Mucosa of descending colon (tissue), 3 donors: ENCODE data around the gene PABPN1L. TPM values are rescaled to one million over a fixed set of nuclear protein-coding genes. Genes with fewer than 3 reads are reported as not detected.
A peak's percentile ranks its signal among the peaks of the same experiment; 100 is the strongest.

Source experiments
- ATAC-seq: fragments of 200-7000 bp; cut with Tn5 transposase; one replicate; pipeline ENCODE4 v1.9.1; 2020; ENCODE audit warnings: mild to moderate bottlenecking, moderate library complexity
- DNase-seq, 3 donors: peaks; one replicate each; pipeline ENCODE4 v3.0.0-alpha.2; 2020
- H3K36me3 ChIP-seq: fragments of 200-600 bp; one replicate; pipeline ENCODE4 v1.8.0; 2021; ENCODE audit warnings: low read depth, mild to moderate bottlenecking
- H3K4me1 ChIP-seq: fragments of 200-600 bp; one replicate; pipeline ENCODE4 v1.8.0; 2021; ENCODE audit warnings: low read depth, mild to moderate bottlenecking
- H3K4me3 ChIP-seq: fragments of 200-600 bp; one replicate; pipeline ENCODE4 v1.8.0; 2021; ENCODE audit warnings: mild to moderate bottlenecking
- H3K9me3 ChIP-seq: fragments of 200-600 bp; one replicate; pipeline ENCODE4 v1.8.0; 2021; ENCODE audit warnings: mild to moderate bottlenecking
- intact Hi-C, 2 donors: fragments of 100-400 bp; cut with DNase I in 1 of 2; cut with micrococcal nuclease in 1 of 2; formaldehyde crosslinking; loops; one replicate each; pipeline versions ENCODE4 v1.11.0 to v1.11.1; 2022; cut with DNase I, micrococcal nuclease
- total RNA-seq, 3 donors: library from RNA; stranded (reverse); fragmentation: NEBNext Ultra II Directional in 2 of 3; extraction: Animal tissue kit (Norgen Biotek cat#: 25700) in 2 of 3; gene quantifications; one replicate each; pipeline versions ENCODE4 v1.2.1 to v1.2.4, GENCODE V29; 2021 to 2023
- TF ChIP-seq, protein P1 (sequence below): fragments of 200-600 bp; IDR thresholded peaks from one replicate; pipeline ENCODE4 v1.8.0; 2022; ENCODE audit warnings: antibody characterized with exemption, mild to moderate bottlenecking
- donor health status: DM: no; HTN: no; CAD: no; lungs with moderate emphysema.
- donor health status: DM: no; HTN: no; CAD: no.
- donor health status: DM: no; HTN: yes; CAD: no.

PABPN1L gene
- total RNA-seq, 3 donors from 2014 or later = not detected

DNA sequence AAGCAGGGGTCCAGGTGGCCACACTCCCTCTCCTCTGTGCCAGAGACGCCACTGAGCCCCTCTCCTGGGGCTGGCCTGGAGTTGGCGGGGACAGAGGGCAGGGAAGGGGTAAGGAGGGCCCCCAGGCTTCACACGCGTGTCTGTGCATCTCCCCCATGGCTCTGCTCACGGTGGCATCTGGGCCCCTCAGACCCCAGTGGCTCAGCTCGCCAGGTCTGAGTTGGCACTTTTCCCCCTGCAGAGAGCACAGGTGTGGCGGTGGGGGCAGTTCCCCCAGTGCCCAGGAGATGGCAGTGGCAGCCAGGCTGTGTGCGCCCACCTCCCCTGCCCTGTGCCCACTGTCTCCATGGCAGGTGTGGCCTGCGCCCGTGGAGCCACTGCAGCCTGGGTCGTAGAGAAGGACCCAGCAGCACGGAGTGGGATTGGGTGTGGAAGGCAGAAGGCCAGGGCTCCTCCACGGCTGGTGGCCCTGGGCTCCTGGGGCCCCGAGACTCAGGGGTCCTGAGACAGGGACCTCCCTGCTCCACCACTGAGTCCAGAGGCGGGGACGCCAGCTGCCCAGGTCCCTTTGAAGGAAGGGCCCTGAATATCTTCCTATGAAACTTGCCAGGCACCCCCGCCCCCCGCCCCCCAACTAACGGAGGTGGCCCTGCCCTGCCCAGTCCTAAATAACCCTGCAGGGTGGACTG lies 50.4 kb downstream of the PABPN1L start:
- TF ChIP-seq, protein P1, sequence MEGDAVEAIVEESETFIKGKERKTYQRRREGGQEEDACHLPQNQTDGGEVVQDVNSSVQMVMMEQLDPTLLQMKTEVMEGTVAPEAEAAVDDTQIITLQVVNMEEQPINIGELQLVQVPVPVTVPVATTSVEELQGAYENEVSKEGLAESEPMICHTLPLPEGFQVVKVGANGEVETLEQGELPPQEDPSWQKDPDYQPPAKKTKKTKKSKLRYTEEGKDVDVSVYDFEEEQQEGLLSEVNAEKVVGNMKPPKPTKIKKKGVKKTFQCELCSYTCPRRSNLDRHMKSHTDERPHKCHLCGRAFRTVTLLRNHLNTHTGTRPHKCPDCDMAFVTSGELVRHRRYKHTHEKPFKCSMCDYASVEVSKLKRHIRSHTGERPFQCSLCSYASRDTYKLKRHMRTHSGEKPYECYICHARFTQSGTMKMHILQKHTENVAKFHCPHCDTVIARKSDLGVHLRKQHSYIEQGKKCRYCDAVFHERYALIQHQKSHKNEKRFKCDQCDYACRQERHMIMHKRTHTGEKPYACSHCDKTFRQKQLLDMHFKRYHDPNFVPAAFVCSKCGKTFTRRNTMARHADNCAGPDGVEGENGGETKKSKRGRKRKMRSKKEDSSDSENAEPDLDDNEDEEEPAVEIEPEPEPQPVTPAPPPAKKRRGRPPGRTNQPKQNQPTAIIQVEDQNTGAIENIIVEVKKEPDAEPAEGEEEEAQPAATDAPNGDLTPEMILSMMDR = peak; percentile 76

DNA sequence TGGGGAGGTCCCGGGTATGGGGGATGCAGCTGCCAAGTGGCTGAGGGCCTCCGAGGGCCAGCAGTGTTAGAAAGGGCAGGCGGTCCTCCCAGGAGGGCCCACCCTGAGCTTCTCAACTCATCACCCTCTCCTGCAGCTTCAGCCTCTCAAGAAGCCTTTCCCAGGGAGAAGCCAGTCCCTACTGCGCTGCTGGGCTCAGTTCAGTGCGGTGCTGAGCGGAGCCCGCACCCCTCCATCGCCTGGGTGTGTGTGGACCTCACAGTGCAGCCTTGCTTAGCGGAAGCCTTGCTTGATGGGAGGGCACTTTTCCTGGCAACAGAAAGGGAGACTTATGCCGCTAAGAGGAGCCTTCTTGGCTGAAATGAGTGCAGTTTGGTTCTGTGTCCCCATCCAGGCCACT lies 51.2 kb downstream of the PABPN1L start:
- Histone ChIP-seq H3K4me3 (no peak overlapping the region), H3K36me3 (no peaks in the 10 kb centered on the region), H3K4me1 (peaks cover 21% of the 10 kb centered on the region), H3K9me3 (no peaks in the 10 kb centered on the region)
- ATAC-seq = no peak
- DNase-seq = peak in 1 of 3 donors; percentile 39
- intact Hi-C loops = no loop called here
- TF ChIP-seq, protein P1 = no peak

More for the DNA sequence above, 50.4 kb downstream of the PABPN1L start:
- ATAC-seq = no peak
- peak; percentile 58 to 73 (median 63) for DNase-seq
- intact Hi-C loops = no loop called here
- H3K36me3 ChIP-seq = no peaks in the 10 kb centered on the region
- H3K4me1 ChIP-seq = peaks cover 13% of the 10 kb centered on the region
- no peaks in the 10 kb centered on the region for H3K9me3 ChIP-seq
- H3K4me3 ChIP-seq = no peak overlapping the region

DNA sequence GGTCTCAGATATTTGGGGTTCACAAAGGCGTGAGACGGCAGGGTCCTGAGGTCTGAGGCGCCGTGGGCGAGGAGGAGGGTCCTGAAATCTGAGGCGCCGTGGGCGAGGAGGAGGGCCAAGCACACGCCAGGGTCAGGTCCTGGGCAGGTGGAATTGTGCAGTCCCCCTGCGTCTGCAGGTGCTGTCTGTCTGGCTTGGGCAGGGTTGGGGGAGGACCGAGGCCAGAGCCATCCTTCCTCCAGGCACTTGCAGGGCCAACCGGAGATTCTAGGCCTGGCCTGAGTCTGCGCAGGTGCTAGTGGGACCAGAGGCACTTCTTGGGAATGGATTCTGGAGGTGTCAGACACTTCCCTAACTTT lies 52.3 kb downstream of the PABPN1L start:
- Histone ChIP-seq H3K36me3 (no peaks in the 10 kb centered on the region), H3K9me3 (no peaks in the 10 kb centered on the region), H3K4me3 (no peak overlapping the region), H3K4me1 (peaks cover 25% of the 10 kb centered on the region)
- ATAC-seq (no peak), DNase-seq (no peak)
- TF ChIP-seq, protein P1 = no peak
- intact Hi-C loops = no loop called here

Other genes starting within 250 kb of the PABPN1L start
- gene IL17C, start 228.1 kb downstream of the PABPN1L start, total RNA-seq = not detected
- gene CYBA, start 215.6 kb downstream of the PABPN1L start, total RNA-seq = 100 to 1,000 TPM; 150 to 316 (median 184) TPM
- 10 to 100 TPM; 42.7 to 89.5 (median 72.5) TPM for gene MVD, start 203.6 kb downstream of the PABPN1L start, total RNA-seq
- under 1 TPM; 0.28 to 0.82 (median 0.55) TPM for gene SNAI3, start 180.2 kb downstream of the PABPN1L start, total RNA-seq
- gene RNF166, start 160.3 kb downstream of the PABPN1L start, total RNA-seq = 10 to 100 TPM in 2 of 3 donors, 1 to 10 TPM in 1; 9.5 to 22.8 (median 15.1) TPM
- gene CTU2, start 160.2 kb downstream of the PABPN1L start, total RNA-seq = 10 to 100 TPM in 2 of 3 donors, 1 to 10 TPM in 1; 9.6 to 16.1 (median 13.6) TPM
- 100 to 1,000 TPM in 2 of 3 donors, 10 to 100 TPM in 1; 71.4 to 218 (median 129) TPM for gene PIEZO1, start 81.4 kb downstream of the PABPN1L start, total RNA-seq
- gene CDT1, start 62.9 kb downstream of the PABPN1L start, total RNA-seq = 10 to 100 TPM in 1 of 3 donors, 1 to 10 TPM in 2; 2.9 to 20.9 (median 7.6) TPM
- gene APRT, start 54.7 kb downstream of the PABPN1L start, total RNA-seq = 100 to 1,000 TPM in 2 of 3 donors, 10 to 100 TPM in 1; 76.5 to 185 (median 113) TPM
- 10 to 100 TPM; 37.4 to 65.3 (median 44.0) TPM for gene GALNS, start 9.7 kb downstream of the PABPN1L start, total RNA-seq
- gene TRAPPC2L, start 9.5 kb downstream of the PABPN1L start, total RNA-seq = 10 to 100 TPM; 30.6 to 57.9 (median 40.7) TPM
- gene CBFA2T3, start 110.5 kb upstream of the PABPN1L start, total RNA-seq = 10 to 100 TPM in 1 of 3 donors, 1 to 10 TPM in 2; 6.9 to 12.8 (median 8.4) TPM
- gene ACSF3, start 227.2 kb upstream of the PABPN1L start, total RNA-seq = 10 to 100 TPM; 44.7 to 77.8 (median 49.6) TPM